ENCODE measurements around the gene HAPLN2.

DNA sequence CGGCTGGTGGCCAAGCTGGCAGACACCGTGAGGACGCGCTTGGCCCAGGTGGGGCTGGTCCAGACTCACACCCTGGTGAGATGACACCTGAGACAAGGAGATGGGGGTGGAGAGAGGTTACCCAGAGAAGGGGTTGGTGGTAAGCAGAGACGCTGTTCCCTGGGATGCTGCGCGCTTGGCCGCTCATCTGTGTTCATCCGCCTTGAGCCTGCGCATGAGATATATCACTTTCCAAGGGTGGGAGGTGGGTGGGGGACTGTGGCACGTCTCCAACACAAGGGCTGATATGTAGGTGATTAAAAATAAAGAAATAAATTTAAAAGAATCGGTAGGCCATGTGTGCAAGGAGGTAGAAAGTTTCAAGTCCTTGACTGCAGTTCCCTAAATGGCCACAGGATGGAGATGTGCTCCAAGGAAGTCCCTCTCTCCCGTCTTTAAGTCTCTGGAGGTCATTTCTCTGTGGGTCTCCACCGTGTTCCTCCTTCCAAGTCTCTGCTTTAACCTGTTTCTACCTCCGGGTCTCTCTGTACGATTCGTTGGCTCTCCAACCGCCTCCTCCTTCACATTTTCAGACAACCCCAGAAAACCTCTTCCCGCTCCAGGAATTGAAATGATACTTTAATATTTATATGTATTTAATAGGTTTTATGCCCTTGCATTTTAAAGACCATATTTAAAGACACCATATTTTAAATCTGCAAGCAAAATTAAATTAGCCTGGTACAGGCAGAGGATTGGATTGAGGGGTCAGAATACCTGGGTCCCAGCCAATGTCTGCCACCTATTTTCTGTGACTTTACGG lies 35.2 kb upstream of the HAPLN2 start:
- TF ChIP-seq EZH2 (IDR thresholded peaks at IDR 0.05; ENCODE audit: low read length) (no peak), CTCF (optimal IDR thresholded peaks at IDR 0.05 in 1 of 3, IDR thresholded peaks at IDR 0.05 in 1 of 3, conservative IDR thresholded peaks at IDR 0.05 in 1 of 3; ENCODE audit: extremely low read depth in 1 of 3, insufficient read depth in 2 of 3, low read length in 3 of 3) (peak; percentile 85 to 89 (median 85))

All from keratinocyte (primary cell).